Measurements from ENCODE around the gene FOXO3.
"Not testable (repeated sequence)": the region's sequence is repeated elsewhere in the genome, so short reads cannot be mapped to it uniquely, and the experiment has no call there.

FOXO3 gene

DNA sequence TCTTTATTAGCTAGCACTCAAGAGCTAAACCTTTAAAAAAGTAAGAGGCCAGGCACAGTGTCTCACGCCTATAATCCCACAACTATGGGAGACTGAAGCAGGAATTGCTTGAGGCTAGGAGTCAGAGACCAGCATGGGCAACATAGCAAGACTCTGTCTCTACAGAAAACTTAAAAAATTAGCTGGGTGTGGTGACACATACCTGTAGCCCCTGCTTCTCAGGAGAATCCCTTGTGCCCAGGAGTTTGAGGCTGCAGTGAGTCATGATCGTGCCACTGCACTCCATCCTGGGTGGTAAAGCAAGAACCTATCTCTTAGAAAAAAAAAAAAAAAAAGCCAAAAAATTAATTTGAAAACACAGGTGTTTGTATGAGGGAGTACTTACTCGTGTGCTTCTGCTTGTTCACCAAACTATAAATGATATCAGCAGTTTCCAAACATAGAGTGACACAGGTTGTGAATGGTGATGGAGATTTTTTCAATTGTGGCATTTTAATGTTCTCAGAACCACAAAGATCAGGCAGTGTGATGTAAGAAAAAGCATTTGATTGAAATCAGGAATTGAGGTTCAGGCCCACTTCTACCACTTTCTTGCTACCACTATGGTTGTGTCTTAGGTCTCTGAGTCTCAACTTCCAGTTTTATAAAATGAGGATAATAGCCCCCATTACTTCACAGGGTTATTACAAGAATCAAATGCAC is 104.9 kb downstream of the FOXO3 start:
- DNase-seq, result no peak

DNA sequence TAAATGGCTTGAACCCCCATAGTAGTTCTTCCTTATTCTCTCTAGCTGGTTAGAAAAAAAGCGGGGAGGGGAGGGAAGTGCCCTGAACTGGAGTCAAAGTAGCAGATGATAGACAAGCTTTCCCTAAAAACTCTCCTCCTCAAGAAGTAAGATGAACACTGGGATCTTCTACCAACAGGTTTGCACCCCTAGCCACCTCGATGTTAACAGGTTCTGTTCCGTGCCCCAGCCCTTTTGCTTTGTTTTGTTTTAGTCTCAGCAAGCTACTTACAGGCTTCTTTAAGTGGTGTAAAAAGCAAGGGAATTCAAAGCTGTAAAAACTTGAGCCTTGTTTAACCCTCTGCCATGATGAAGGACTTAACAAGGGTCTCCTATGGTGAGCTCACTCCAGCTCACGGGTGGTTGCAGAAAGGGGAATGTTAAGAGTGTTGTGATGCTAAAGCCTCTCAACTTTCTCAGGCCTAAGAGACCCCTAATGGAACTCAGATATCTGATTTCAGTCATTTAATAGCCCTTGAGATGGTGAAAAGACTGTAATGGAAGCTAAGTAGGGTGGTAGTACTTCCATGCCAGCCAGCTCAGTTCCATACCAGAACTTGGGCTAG is 106.0 kb downstream of the FOXO3 start:
- DNase-seq, result no peak

DNA sequence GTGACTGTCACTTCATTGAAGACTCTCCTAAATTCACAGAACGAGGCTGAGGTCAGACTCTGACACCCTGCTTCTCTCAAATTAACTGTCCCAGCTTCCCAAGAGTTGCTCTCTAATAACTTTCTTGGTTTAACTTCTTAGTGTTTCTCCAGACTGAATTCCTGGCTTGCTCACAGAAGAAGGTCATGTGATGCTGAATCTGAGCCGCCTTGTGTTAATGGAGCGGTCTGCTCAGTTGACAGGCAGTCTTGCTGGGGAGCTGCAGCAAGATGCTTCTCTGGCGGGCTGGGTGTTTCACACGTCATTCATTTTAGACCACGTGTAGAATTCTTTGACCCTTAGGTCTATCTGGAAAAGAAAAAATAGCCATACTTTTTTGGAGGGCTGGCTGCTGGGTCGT is 107.3 kb downstream of the FOXO3 start:
- no peak for DNase-seq

DNA sequence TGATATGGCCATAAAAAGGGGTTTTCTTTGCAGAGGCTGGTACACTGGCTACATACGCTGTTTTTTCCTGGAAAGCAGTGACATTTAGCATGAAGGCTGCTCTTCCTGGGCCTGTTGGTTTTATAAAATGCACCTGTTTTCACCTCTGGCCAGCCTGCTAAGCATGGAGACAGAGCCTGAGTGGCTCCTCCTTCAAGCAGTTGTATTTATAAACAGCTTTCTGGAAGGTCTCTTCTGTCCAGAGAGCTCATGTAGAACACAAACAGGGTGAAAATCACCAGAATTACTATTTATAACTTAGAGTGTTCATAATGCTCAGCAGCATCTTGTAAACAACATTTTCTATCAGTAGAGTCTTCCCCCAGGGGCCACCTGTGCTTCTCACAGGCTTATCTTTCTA is 109.0 kb downstream of the FOXO3 start:
- DNase-seq, result no peak

DNA sequence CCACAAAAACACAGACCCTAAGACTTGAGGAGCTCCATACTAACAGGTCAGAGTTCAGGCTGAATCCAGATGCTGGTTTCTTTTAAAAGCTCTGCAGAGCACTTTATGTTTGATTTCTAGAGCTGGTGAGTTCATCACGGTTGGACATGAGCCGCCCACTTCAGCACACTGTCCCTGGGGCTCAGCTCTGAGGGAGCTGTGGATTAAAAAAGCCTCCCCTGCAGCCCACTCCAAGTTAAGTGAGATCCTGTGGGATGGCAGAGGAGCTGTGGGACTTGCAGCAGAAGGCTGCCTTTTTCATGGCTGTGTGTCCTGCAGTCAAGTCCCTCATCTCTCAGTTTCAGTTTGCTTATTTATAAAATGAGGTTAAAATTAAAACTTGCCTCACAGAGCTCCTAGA is 110.5 kb downstream of the FOXO3 start:
- DNase-seq, result no peak

DNA sequence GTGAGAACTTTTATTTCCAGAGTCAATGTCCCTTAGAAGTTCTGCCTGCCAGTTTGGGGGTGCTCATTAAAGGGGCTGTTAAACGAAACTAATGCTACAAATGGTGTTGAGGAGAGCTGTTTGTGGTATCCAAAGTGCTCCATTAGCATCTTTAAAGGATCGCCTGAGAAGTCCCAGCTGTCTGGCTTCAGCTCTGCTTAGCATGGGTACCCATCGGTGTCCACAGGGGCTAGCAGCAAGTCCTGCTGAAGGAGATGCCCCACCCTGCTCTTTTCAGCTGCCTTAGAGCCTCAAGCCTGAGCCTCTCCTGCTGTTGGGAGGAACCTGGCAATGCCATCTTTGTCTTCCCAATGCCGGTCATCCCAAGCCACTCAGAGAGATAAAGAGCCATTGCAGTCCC is 111.1 kb downstream of the FOXO3 start:
- no peak for DNase-seq

DNA sequence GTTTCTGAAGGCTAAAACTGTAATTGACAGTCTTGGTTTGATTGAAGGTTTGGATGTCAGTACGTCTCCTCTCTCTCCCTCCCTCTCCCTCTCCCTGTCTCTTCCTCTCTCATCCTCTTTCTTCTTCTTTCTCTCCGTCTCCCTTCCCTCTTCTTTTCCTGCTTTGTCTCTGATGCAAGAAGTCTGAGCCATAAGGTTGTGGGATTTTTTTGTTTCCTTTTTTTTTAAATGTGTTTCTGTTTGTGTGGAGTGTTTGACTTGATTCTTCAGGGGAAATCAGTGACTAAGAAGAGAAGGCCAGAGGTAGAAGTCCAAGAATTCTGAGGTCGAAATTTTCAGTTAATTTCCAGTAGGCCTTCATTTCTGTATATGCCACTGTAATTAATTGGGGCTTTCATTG is 111.9 kb downstream of the FOXO3 start:
- no peak for DNase-seq

DNA sequence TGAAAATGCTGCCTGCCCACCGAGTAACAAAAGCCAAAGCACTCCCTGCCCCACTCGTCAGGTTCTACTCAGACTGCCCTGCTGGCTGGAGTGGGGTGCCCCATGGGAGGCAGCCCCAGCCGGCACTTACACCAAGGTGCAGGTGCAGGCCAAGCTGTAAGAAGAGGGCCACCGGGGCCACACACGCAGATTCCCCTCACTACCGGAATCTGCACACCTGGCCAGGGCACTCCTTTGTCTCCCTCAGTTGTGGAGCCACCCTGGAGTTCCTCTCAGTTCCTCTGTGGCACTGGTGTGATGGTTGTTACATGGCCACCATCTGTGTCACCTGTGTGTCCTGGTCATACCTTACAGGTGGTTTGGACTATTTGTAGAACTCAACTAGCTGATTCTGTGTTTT is 112.4 kb downstream of the FOXO3 start:
- DNase-seq, result no peak

DNA sequence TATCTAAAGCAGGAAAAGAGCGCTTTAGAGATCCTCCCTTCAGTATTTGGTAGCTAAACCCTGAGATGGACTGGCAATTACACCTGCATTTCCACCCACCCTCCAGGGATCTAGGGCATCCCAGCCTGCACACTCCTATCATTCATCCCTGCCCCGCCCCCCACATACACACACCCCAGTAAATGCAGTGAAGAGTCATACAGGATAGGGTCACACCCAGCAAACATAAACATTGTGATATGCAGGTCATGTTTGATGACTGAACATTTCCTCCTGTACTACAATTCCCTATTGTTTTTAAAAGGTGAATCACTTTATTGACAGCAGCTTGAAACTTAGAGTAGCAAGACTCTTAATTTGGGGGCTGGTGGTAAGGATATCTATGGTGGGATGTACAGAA is 112.9 kb downstream of the FOXO3 start:
- no peak for DNase-seq

DNA sequence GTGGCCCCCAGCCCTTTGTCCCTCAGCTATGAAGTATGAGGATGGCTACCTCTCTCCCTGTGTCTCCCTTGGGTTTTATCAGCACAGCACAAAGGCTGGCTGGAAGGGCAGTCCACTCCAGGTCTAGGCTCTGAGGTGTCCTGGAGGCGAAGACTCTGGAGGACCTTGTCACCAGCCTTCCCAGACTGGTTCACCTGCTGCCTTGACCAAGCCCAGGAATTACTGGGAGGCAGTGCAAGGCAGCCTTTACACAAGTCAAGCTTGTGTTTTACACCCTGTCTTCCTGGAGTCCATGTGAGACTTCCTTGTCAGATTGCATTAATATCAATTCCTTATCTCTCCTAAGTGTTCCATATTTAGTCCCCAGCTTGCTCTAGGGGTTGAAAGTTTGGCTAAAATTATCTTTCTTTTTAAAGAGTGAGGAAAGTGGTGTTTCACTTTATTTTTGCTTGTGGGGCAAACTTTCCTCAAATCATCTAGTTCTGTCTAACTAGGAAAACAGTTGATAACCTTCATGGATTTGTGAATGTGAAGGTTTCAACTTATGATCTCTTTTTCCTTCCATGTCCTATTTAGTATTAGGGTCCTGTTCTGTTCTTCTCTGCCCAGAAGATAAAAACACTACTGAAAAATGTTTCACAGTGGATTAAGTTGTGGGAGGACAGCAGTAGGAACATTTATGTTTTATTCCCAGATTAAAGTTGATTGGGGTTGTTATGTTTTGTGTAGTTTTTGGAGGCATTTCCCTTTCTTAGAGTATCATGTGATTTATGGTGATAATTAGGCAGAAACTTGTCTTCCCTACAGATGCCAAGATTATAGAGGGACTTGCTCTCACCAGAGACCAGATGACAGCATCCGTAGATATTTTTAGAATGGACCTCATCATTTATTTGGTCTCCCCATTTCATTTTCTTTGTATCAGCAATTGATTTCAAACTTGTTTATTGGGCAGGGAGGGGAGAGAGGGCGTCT is 114.8 kb downstream of the FOXO3 start:
- DNase-seq, result no peak

DNA sequence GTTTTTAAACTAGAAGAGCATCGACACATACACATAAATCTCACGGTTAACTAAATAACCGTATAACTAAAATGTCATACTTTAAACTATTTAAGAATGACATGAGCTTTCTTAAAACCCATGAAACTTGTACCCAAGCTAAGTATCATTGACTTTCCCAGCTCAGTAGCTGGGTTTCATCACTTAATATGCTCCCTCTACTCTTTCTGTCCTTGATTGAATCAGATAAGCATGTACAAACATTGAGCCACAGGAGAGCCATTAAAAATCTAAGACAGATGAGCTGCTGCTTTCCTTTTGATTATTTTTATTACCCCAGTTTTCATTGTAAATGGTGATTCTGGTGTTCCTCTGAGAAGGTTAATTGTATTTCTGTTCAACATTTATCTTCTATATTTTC is 115.8 kb downstream of the FOXO3 start:
- no peak for DNase-seq

DNA sequence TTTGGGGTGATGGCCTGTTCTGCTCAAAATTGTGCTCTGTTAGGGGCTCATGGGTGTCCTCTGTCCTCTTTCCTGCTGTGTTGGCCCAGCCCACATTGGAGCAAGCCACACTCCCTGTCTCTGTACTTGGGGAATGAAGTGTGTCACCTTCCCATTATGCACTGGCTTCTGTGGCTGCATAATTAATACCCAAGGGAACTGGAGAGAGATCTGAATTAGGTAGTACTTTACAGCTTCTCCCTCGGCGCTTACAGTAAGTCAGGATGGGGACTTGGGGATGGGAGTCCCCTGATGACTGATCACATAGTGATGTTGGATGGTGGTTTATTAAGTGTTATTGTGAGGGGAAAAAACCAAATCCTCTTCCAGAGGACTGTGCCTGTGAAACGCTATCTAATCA is 116.6 kb downstream of the FOXO3 start:
- DNase-seq, result no peak

DNA sequence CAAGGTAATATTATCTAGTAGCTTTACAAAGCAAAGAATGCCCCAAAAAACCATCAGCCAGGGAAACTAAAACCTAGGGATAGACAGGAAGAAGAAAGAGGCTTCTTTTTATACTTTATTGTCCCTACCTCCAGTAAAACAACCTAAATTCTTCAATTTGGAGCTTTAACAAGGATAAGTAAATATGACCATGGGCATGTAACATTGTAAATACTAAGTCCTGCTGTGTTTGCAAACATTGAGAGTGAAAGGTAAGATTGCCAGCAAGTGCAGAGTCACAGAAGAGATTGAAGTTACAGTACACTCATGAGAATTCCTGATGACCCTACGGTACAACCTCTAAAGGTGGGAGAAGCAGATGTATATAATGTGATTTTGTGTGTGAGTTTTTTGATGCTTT is 117.2 kb downstream of the FOXO3 start:
- DNase-seq, result no peak

DNA sequence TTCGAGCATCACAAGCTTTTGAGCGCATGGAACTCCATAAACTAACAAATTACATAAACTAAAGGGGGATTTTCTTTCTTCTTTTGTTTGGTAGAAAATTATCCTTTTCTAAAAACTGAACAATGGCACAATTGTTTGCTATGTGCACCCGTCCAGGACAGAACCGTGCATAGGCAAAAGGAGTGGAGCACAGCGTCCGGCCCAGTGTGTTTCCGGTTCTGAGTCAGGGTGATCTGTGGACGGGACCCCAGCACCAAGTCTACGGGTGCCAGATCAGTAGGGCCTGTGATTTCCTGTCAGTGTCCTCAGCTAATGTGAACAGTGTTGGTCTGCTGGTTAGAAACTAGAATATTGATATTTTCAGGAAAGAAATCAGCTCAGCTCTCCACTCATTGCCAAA is 119.6 kb downstream of the FOXO3 start:
- DNase-seq, result not testable (repeated sequence)

DNA sequence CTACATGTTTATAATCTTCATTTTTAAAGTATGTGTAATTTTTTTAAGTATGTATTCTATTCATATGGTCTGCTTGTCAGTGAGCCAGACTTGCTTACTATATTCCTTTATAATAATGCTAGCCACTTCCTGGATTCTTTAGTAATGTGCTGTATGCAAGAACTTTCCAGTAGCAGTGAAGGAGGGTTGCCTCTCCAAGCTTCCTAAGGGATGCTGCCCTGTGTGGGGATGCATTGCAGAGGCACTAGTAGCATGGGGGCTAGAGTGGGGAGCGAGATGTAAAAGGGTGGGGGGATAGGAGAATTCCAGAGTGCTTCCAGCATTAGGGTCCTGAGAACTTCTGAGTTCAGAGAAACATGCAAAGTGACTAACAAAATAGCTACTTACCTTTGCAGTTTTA is 121.0 kb downstream of the FOXO3 start:
- DNase-seq, result not testable (repeated sequence)

DNA sequence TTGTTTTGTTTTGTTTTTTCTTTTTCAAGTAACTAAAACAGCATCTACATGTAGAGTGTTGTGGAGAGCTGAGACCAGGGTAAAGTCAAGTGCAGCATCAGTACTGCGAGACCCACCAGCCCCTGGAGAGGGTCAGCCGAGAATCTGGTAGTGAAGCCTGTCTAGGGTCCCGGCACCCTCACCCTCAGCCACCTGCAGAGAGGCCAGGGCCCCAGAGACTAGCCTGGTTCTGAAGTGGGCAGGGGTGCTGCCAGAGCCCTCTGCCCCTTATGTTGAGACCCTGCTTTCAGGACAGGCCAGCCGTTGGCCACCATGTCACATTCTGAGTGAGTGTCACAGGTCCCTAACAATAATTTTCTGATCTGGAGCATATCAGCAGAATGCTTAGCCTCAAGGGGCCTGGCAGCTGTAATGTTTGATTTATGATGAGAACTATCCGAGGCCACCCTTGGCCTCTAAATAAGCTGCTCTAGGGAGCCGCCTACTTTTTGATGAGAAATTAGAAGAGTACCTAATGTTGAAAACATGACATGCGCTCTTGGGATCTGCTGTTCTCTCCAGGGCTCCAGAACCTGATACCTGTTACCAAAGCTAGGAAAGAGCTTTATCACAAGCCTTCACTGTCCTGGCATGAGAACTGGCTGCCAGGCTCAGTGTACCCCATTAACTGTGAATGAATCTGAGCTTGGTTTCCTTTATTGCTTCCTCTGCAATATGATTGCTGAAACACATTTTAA is 121.8 kb downstream of the FOXO3 start:
- not testable (repeated sequence) for DNase-seq

DNA sequence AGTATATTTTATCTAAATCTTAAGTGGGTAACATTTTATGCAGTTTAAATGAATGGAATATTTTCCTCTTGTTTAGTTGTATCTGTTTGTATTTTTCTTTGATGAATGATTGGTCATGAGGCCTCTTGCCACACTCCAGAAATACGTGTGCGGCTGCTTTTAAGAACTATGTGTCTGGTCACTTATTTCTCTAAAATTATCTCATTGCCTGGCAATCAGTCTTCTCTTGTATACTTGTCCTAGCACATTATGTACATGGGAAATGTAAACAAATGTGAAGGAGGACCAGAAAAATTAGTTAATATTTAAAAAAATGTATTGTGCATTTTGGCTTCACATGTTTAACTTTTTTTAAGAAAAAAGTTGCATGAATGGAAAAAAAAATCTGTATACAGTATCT is 123.3 kb downstream of the FOXO3 start:
- DNase-seq, result not testable (repeated sequence)

DNA sequence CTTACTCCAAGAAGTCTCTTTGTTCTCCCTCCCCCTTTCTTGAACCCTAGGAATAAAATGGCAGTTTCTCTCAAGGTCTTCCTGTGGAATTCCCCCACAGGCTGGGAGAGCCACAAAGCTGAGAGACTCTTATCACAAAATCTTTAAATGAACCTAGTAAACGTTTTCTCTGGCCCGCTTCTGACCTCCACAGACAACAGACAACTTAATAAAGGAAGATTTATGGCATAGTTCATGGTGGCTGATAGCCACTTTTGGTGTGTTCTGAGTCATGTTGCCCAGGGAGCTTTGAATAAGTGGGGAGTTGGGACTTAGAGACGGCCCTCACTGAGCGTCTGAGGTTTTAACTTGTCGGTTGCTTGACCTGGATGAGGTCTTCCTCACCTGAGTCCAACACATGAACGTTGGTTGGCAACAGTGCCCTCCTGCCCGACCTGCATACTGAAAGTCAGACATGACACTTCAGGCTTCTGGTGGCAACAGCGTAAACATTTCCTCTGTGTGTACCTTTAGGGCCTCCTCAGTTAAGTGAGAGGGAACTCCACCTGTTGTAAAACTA is 124.1 kb downstream of the FOXO3 start:
- peak; percentile 39 for DNase-seq

DNA sequence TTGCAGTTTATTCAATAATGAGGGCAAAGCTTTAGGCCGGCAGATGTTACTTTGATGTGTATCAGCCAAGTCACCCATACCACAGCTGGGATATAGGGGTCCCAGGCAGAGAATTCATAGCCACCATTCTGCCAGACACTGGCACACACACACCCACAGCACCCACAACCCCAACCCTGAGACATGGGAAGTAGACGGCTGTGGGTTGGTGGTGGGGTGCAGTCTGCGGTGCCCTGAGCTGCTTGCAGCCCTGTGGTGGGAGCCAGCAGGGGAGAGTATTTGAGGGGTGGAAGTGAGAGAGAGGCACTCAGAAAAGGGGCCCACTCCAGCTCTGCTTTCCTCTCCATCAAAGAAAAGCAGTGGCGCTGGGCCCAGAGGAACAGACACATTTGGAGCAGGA is 125.3 kb downstream of the FOXO3 start:
- no peak for DNase-seq

DNA sequence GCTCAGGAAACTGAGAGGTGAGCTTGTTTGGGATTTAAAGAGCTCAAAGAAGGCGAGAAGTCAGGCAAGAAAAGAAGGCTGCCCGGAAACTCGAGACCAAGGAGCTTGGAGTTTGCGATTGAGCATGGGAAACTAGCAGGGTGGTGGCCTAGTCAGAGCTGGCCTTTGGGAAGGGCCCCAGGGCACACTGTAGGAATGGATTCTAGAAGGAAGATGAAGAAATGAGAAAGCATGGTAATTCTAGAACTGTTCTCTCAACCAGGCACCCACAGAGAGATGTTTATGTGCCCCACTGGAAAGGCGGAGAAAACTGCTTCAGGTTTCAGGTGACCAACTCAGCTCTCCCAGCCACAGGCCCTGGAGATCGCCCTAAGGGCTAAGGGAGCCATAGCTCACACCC is 126.2 kb downstream of the FOXO3 start:
- no peak for DNase-seq

DNA sequence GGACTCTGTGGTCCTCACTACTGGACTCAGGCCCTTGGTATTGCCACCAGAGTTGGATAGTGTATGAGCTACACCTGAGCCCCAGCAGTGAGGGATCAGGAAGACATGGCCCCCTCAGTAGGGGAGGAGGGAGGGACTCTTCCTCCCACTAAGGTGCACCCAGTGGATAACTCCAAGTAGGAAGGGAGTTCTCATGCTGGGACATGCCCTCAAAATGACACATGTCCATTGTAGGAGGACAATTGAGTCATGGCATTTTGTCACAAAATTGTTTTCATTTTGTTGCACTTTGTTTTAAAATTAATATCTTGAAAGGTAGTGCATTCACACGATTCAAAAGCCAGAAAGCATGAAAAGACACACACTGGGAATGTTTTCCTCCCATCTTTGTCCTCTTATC is 127.2 kb downstream of the FOXO3 start:
- no peak for DNase-seq

DNA sequence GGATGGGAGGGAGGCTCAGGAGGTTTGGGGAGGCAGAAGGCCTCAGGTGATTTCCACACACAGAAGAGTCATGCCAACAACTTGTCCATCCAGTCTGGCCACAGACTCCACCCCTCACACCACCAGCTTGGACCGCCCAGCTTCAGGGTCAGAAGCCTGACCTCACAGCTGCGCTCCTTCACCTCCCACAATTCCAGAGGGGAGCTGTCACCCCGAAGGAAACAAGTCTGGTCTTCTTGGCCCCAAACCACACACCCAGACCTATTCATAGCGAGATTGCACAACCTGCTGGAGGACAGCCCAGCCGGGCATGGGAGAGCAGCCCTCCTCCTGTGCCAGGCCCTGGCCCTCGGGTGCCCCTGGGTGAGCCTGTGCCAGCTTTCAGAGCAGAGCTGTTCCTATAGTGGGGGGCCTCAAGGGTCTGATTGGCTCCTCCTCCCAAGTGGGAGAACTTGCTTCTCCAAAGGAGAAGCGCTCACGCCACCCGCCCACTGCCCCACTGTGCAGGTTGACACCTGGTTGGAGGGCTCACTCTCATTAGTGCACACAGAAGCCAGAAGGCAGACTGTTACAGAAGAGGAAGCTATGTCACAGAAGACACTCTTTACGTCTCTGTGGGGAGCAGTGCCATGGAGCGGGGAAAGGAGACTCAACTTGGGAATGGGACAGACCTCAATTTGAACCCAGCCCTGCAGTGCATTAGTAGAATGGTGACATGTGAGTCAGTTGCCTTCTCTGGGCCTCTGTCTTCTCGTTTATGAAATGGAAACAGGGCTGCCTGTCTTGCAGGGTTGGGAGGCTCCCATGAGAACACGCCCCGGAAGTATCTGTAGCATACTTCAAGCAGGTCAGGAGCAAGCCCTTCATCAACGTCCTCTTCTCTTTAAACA is 128.8 kb downstream of the FOXO3 start:
- peak; percentile 99 for DNase-seq

Data from HCEC 1CT (cell line).